Skeletal muscle tissue (tissue), 4 donors: ENCODE data around the gene PLPPR2. TPM values are rescaled to one million over a fixed set of nuclear protein-coding genes. Genes with fewer than 3 reads are reported as not detected.
A peak's percentile ranks its signal among the peaks of the same experiment; 100 is the strongest.
"Not testable (repeated sequence)": the region's sequence is repeated elsewhere in the genome, so short reads cannot be mapped to it uniquely, and the experiment has no call there.

Experiments used
- H3K27ac ChIP-seq: one replicate; pipeline ENCODE4 v1.7.0; 2013; ENCODE audit warnings: mild to moderate bottlenecking, low read depth, low read length, inconsistent platforms
- H3K27me3 ChIP-seq, 3 donors: one replicate each; pipeline ENCODE4 v1.7.0; 2013; ENCODE audit warnings: low read length in 3 of 3; ENCODE audit not compliant: control insufficient read depth in 3 of 3, insufficient read depth in 3 of 3
- H3K36me3 ChIP-seq, 3 donors: one replicate each; pipeline ENCODE4 v1.7.0; 2013; ENCODE audit warnings: low read length in 3 of 3; ENCODE audit not compliant: control insufficient read depth in 3 of 3, insufficient read depth in 3 of 3
- H3K4me1 ChIP-seq, 3 donors: one replicate each; pipeline ENCODE4 v1.7.0; 2013; ENCODE audit warnings: low read length in 3 of 3, mild to moderate bottlenecking in 3 of 3; ENCODE audit not compliant: control insufficient read depth in 3 of 3, insufficient read depth in 3 of 3
- H3K4me3 ChIP-seq, 3 donors: one replicate each; pipeline ENCODE4 v1.7.0; 2013; ENCODE audit warnings: low read length in 3 of 3
- H3K9ac ChIP-seq, 3 donors: one replicate each; pipeline ENCODE4 v1.7.0; 2013; ENCODE audit warnings: low read length in 3 of 3, mild to moderate bottlenecking in 3 of 3, moderate library complexity in 2 of 3, low read depth in 1 of 3
- H3K9me3 ChIP-seq, 3 donors: one replicate each; pipeline ENCODE4 v1.7.0; 2013; ENCODE audit warnings: low read length in 3 of 3; ENCODE audit not compliant: control insufficient read depth in 3 of 3
- total RNA-seq: library from RNA; depleted of rRNA; stranded (reverse); fragments of >200 nt; gene quantifications from one replicate; pipeline ENCODE4 v1.2.3, GENCODE V29; 2014
- donor health status: Osteomylitis.

The PLPPR2 gene
- total RNA-seq, 1 donor from 2014 or later, result 4.7 TPM

DNA sequence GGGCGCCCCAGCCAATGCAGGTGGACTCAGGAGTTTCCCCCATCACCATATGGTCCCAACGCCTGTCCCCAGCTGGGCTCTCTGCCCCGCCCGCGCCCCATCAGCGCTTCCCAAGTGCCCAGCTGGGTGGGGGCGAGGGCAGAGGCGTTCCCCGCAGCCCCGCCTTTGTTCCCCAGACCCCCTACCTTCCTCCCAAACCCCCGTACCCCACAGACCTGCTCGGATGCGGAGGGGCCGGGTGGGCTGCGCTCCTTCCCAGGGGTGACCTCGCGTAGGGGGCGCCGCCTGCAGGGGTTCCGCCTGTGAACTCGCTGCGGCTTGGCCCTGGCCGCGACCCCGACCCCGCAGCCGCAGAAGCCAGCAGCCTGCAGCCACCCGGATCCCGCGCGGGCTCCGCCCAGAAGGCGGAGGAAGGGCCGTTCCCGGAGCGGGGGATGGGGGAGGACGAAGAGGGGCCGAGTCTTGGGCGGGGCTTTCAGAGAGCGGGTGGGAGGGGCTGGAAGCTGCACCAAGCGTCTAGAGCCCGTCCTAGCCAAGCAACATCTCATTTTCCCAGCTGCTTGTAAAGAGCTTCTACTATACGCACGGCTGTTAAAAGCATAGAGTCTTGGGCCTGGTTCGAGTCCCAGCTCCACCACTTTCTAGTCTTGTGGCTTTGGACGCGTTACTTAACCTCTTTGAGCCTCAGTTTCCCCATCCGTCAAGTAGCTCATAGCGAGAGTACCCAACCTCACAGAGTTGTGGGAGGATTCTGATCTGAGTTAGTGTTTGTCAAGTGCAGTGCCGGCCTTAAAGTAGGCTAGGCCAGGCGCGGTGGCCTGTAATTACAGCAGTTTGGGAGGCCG, 15.8 kb upstream of the PLPPR2 start, which contains the start of gene RAB3D:
Gene RAB3D, minus strand, starts transcription at position 404 of the 845 bp plus-strand sequence. CDS start 2,258 bp downstream, outside the sequence.
- Histone ChIP-seq H3K4me1 (peaks cover 8 to 13% (median 8%) of the 10 kb centered on the region in 3 donors), H3K36me3 (peaks cover 21 to 35% (median 24%) of the 10 kb centered on the region in 3 donors), H3K27ac (peak within 1 kb of the TSS; percentile 30), H3K27me3 (no peaks in the 10 kb centered on the region), H3K9me3 (no peaks in the 10 kb centered on the region), H3K9ac (peak within 1 kb of the TSS; percentile 59 to 69 (median 65)), H3K4me3 (peak within 1 kb of the TSS; percentile 61 to 68 (median 63))

DNA sequence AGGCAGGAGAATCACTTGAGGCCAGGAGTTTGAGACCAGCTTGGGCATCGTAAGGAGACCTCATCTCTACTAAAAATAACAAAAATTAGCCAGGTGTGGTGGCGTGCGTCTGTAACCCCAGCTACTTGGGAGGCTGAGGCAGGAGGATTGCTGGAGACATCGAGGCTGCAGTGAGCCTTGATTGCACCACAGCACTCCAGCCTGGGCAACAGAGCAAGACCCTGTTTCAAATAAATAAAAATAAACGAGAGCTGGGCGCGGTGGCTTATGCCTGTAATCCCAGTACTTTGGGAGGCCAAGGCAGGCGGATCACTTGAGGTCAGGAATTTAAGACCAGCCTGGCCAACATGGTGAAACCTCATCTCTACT, 15.1 kb upstream of the PLPPR2 start:
- not testable (repeated sequence) for H3K27me3 ChIP-seq, H3K27ac ChIP-seq, H3K9me3 ChIP-seq
- peak overlapping the region in 1 of 3 donors; percentile 69 for H3K9ac ChIP-seq
- H3K36me3 ChIP-seq, result peaks cover 19 to 31% (median 23%) of the 10 kb centered on the region in 3 donors
- H3K4me1 ChIP-seq, result peaks cover 13 to 16% (median 13%) of the 10 kb centered on the region in 3 donors
- peak overlapping the region in 2 of 3 donors; percentile 51 to 68 for H3K4me3 ChIP-seq

DNA sequence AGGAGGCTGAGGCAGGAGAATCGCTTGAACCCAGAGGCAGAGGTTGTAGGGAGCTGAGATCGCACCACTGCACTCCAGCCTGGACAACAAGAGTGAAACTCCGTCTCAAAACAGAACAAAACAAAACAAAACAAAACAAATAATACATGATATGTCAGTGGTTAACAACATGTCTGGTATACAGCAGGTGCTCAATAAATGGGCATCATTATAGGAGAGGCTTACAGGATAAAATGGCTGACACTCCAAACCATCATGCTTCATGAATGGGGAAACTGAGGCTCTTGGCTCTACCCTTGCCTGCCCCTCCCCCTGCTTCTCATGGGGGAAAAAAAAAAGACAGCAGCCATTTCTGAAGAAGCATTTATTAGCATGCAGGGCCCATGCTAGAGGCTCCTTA, 12.8 kb upstream of the PLPPR2 start:
- no peaks in the 10 kb centered on the region for H3K27me3 ChIP-seq

DNA sequence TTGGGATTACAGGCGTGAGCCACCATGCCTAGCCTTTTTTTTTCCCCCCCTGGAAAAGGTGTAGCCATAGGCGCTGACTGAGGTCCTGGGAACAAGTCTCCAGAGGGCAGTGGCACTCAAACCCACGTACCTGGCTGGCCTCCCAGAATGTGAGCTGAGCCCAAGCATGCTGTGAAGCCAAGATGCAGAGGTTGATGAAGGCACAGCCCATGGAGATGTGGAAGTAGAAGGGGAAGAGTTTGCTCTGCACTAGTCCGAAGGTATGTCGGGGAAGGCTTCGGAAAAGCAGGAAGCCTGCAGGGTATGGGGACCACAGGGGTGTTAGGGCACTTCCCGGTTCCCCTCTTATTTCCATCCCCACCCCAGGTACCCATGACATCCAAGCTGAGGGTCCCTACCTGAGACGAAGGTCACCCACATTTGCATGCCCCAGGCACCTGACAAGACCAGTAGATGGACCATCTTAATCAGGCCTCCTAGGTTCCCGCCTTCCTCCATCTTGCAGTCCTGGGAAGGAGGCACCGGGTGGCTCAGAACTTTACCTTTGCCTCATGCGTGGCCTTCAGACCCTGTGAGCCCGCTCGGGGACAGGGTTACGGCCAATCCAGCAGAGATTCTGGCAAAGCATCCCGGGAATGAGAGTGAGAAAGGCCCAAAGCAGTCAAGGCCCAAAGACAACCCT, 10.0 kb upstream of the PLPPR2 start:
- Histone ChIP-seq H3K9me3 (peaks cover 0 to 2% (median 1%) of the 10 kb centered on the region in 3 donors), H3K27ac (peak overlapping the region; percentile 85), H3K4me3 (peak overlapping the region; percentile 93 to 96 (median 95)), H3K9ac (peak overlapping the region; percentile 80 to 94 (median 94)), H3K27me3 (no peaks in the 10 kb centered on the region), H3K4me1 (peaks cover 19 to 23% (median 21%) of the 10 kb centered on the region in 3 donors), H3K36me3 (peaks cover 8 to 15% (median 11%) of the 10 kb centered on the region in 3 donors)

More for the DNA sequence above, 12.8 kb upstream of the PLPPR2 start:
- no peaks in the 10 kb centered on the region for H3K9me3 ChIP-seq
- peaks cover 25 to 29% (median 28%) of the 10 kb centered on the region in 3 donors for H3K4me1 ChIP-seq
- no peak overlapping the region for H3K27ac ChIP-seq
- no peak overlapping the region for H3K9ac ChIP-seq
- H3K36me3 ChIP-seq, result peaks cover 8 to 15% (median 11%) of the 10 kb centered on the region in 3 donors
- H3K4me3 ChIP-seq, result no peak overlapping the region

DNA sequence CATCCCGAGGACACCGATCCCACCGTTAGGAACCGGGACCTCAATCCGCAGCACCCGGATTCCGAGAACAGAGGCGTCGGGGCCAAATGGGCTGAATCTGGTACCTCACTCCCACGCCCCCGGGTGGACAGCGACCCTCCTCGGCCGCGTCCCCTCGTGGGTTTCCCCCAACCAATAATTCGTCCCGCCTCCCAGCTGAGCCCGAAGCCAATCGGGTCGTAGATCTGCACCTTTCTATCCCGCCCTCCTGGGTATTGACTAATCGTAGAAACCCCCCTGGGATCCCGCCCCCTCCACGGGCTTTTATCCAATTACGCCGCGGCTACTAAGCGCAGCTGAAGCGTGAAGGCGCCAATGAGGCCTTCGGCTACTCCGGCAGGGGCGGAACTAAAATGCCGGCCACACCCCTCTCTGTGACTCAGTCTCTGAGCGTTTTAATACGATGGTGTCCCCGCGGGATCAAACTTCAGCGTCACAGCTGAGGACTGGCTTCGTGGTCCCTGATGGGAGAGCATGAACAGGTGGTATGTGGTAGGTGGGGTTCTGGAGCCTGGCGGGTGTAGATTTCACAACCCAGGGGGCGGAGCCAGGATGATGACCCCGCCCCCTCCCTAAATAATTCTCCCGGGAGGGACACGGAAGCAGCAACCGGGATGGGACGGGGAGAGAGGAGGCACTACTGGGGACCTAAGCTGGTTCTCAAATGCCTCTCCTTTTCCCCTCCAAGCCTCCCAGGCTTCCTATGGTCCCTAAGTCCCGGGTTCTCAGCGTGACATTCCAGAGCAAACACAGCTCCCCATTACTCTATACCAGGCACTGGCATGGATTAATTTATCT, 8.9 kb upstream of the PLPPR2 start, which contains the start of the genes CCDC159 and TMEM205:
Gene CCDC159, plus strand, starts transcription at position 416 of the 837 bp plus-strand sequence. Its CDS starts 88 bp downstream, at position 504.
Gene TMEM205, minus strand, starts transcription at position 165 of the 837 bp plus-strand sequence. CDS start 649 bp downstream, outside the sequence.
- H3K36me3 ChIP-seq, result peaks cover 6 to 13% (median 9%) of the 10 kb centered on the region in 3 donors

GRCh38 chr19:11347546-11348039, 7.6 kb upstream of the PLPPR2 start:
- Histone ChIP-seq H3K36me3 (peaks cover 0 to 5% (median 3%) of the 10 kb centered on the region in 3 donors), H3K4me3 (no peak overlapping the region), H3K9me3 (peaks cover 0 to 2% (median 1%) of the 10 kb centered on the region in 3 donors), H3K27ac (no peak overlapping the region), H3K9ac (no peak overlapping the region), H3K27me3 (no peaks in the 10 kb centered on the region), H3K4me1 (peaks cover 19 to 23% (median 21%) of the 10 kb centered on the region in 3 donors)

More for the DNA sequence above, 8.9 kb upstream of the PLPPR2 start, which contains the start of the genes CCDC159 and TMEM205:
- Histone ChIP-seq H3K9ac (peak within 1 kb of the TSS; percentile 80 to 94 (median 94)), H3K9me3 (peaks cover 0 to 2% (median 1%) of the 10 kb centered on the region in 3 donors), H3K27me3 (no peaks in the 10 kb centered on the region), H3K4me3 (peak within 1 kb of the TSS; percentile 93 to 96 (median 95)), H3K27ac (peak within 1 kb of the TSS; percentile 85), H3K4me1 (peaks cover 19 to 23% (median 21%) of the 10 kb centered on the region in 3 donors)

- Histone ChIP-seq H3K36me3 (no peaks in the 10 kb centered on the region), H3K9me3 (peaks cover 0 to 2% (median 1%) of the 10 kb centered on the region in 3 donors)
Measured at GRCh38 chr19:11349171-11349570, 6.1 kb upstream of the PLPPR2 start.

GRCh38 chr19:11354102-11354501, 1.1 kb upstream of the PLPPR2 start:
- H3K4me3 ChIP-seq, H3K9ac ChIP-seq, H3K27ac ChIP-seq, H3K9me3 ChIP-seq, H3K27me3 ChIP-seq, H3K36me3 ChIP-seq: not testable (repeated sequence)
- H3K4me1 ChIP-seq, result peaks cover 7 to 13% (median 9%) of the 10 kb centered on the region in 3 donors

More at GRCh38 chr19:11349171-11349570, 6.1 kb upstream of the PLPPR2 start:
- H3K4me1 ChIP-seq, result peaks cover 19 to 23% (median 19%) of the 10 kb centered on the region in 3 donors
- no peak overlapping the region for H3K27ac ChIP-seq
- H3K9ac ChIP-seq, result no peak overlapping the region
- no peaks in the 10 kb centered on the region for H3K27me3 ChIP-seq
- H3K4me3 ChIP-seq, result no peak overlapping the region

- Histone ChIP-seq H3K4me1 (peaks cover 7 to 13% (median 9%) of the 10 kb centered on the region in 3 donors), H3K4me3 (peak overlapping the region; percentile 83 to 85 (median 84)), H3K27ac (no peak overlapping the region), H3K9ac (peak overlapping the region; percentile 69 to 86 (median 77)), H3K9me3 (no peaks in the 10 kb centered on the region), H3K27me3 (peaks cover 0 to 5% (median 0%) of the 10 kb centered on the region in 3 donors), H3K36me3 (peaks cover 1 to 10% (median 7%) of the 10 kb centered on the region in 3 donors)
Measured at GRCh38 chr19:11356074-11356397, 804 bp downstream of the PLPPR2 start.
